CD8-positive, alpha-beta memory T cell (primary cell): Measurements from ENCODE around the gene NPBWR2. TPM values are rescaled to one million over a fixed set of nuclear protein-coding genes. Genes with fewer than 3 reads are reported as not detected.
A peak's percentile ranks its signal among the peaks of the same experiment; 100 is the strongest.

Experiments
- CTCF ChIA-PET: fragments of 350-600 bp; sonication (Branson Sonifier 250); formaldehyde crosslinking; loops from one replicate; lab custom pipeline; 2021; ENCODE audit warnings: antibody characterized with exemption; lab: Charles Lee
- POLR2A ChIA-PET: fragments of 350-600 bp; sonication (Branson Sonifier 250); formaldehyde crosslinking; loops from one replicate; lab custom pipeline; 2021; ENCODE audit warnings: antibody characterized with exemption; lab: Charles Lee
- DNase-seq, 5 donors: peaks; one replicate each; pipeline versions ENCODE4 v3.0.0 to v3.0.0-alpha.2; 2020 to 2022; ENCODE audit warnings: mixed read lengths in 1 of 5
- H3K27ac ChIP-seq: one replicate; pipeline ENCODE4 v1.7.0; 2013; ENCODE audit warnings: low read depth, mild to moderate bottlenecking, low read length, moderate library complexity
- H3K27me3 ChIP-seq: 2 replicates; pipeline ENCODE4 v1.7.0; 2013; ENCODE audit warnings: low read length, mild to moderate bottlenecking; ENCODE audit not compliant: insufficient read depth, poor library complexity, severe bottlenecking
- H3K36me3 ChIP-seq: 2 replicates; pipeline ENCODE4 v1.7.0; 2013; ENCODE audit warnings: mild to moderate bottlenecking, low read length, moderate library complexity; ENCODE audit not compliant: insufficient read depth
- H3K4me1 ChIP-seq: 2 replicates; pipeline ENCODE4 v1.7.0; 2013; ENCODE audit warnings: mild to moderate bottlenecking, low read length, moderate library complexity; ENCODE audit not compliant: insufficient read depth
- H3K4me3 ChIP-seq: 2 replicates; pipeline ENCODE4 v1.7.0; 2013; ENCODE audit warnings: mild to moderate bottlenecking, low read length
- H3K9me3 ChIP-seq: 2 replicates; pipeline ENCODE4 v1.7.0; 2013; ENCODE audit warnings: mild to moderate bottlenecking, low read length
- H3K27ac Mint-ChIP-seq, 8 donors: one replicate each; pipeline ENCODE4 v1.8.0; 2020 to 2021; ENCODE audit warnings: mixed read lengths in 8 of 8, mild to moderate bottlenecking in 6 of 8, inconsistent platforms in 3 of 8, moderate library complexity in 3 of 8
- H3K27me3 Mint-ChIP-seq, 2 donors: one replicate each; pipeline ENCODE4 v1.8.0; 2020 to 2021; ENCODE audit warnings: mixed read lengths in 2 of 2, mild to moderate bottlenecking in 1 of 2, moderate library complexity in 1 of 2
- H3K36me3 Mint-ChIP-seq, 3 donors: one replicate each; pipeline ENCODE4 v1.8.0; 2020 to 2021; ENCODE audit warnings: mixed read lengths in 3 of 3, inconsistent platforms in 1 of 3, mild to moderate bottlenecking in 1 of 3
- H3K4me1 Mint-ChIP-seq, 3 donors: one replicate each; pipeline ENCODE4 v1.8.0; 2020 to 2021; ENCODE audit warnings: mixed read lengths in 3 of 3, inconsistent platforms in 1 of 3, mild to moderate bottlenecking in 1 of 3
- H3K4me3 Mint-ChIP-seq, 7 donors: one replicate each; pipeline ENCODE4 v1.8.0; 2020 to 2021; ENCODE audit warnings: mixed read lengths in 7 of 7, mild to moderate bottlenecking in 6 of 7, moderate library complexity in 4 of 7, inconsistent platforms in 2 of 7
- H3K9me3 Mint-ChIP-seq, 5 donors: one replicate each; pipeline ENCODE4 v1.8.0; 2020 to 2022; ENCODE audit warnings: mixed read lengths in 5 of 5, mild to moderate bottlenecking in 3 of 5, moderate library complexity in 2 of 5, inconsistent platforms in 1 of 5
- polyA plus RNA-seq: library from polyadenylated mRNA; unstranded; fragments of 300-500 nt; fragmentation: Illumina TruSeq; gene quantifications from one replicate; pipeline ENCODE4 v1.2.3, GENCODE V29; 2021
- total RNA-seq, 2 experiments: library from RNA; stranded (reverse); gene quantifications; one replicate each; pipeline ENCODE4 v1.2.3, GENCODE V29; 2021

NPBWR2 gene
- total and polyA plus RNA-seq, 3 experiments from 2014 or later: not detected

- no peak for DNase-seq
- Mint-ChIP-seq H3K36me3 (no peaks in the 10 kb centered on the region), H3K4me1 (peaks cover 0 to 5% (median 2%) of the 10 kb centered on the region in 3 donors), H3K27me3 (peaks cover 0 to 3% of the 10 kb centered on the region in 2 donors), H3K4me3 (no peak overlapping the region), H3K27ac (no peak overlapping the region), H3K9me3 (no peaks in the 10 kb centered on the region)
- Histone ChIP-seq H3K4me3 (no peak overlapping the region), H3K27me3 (no peaks in the 10 kb centered on the region), H3K4me1 (no peaks in the 10 kb centered on the region), H3K27ac (no peak overlapping the region), H3K36me3 (no peaks in the 10 kb centered on the region), H3K9me3 (no peaks in the 10 kb centered on the region)
- ChIA-PET POLR2A (no interaction called here), CTCF (no interaction called here)
Measured at GRCh38 chr20:64111841-64112641, 4.7 kb upstream of the NPBWR2 start.

GRCh38 chr20:64110411-64111068, 3.2 kb upstream of the NPBWR2 start:
- no peaks in the 10 kb centered on the region for H3K4me1 ChIP-seq
- Mint-ChIP-seq H3K9me3 (no peaks in the 10 kb centered on the region), H3K36me3 (no peaks in the 10 kb centered on the region), H3K4me3 (no peak overlapping the region), H3K4me1 (peaks cover 0 to 5% (median 2%) of the 10 kb centered on the region in 3 donors), H3K27ac (no peak overlapping the region), H3K27me3 (peaks cover 0 to 3% of the 10 kb centered on the region in 2 donors)
- ChIA-PET CTCF (interaction anchor here (1.4 to 1.8 kb wide), 3 partner anchors 9 to 27 kb away, joined by 4 to 6 read pairs (median 5); no protein-coding TSS in a partner anchor), POLR2A (no interaction called here)
- no peaks in the 10 kb centered on the region for H3K36me3 ChIP-seq
- H3K27ac ChIP-seq: no peak overlapping the region
- peak in 1 of 5 donors; percentile 41 for DNase-seq
- H3K9me3 ChIP-seq: no peaks in the 10 kb centered on the region
- H3K4me3 ChIP-seq: no peak overlapping the region
- H3K27me3 ChIP-seq: no peaks in the 10 kb centered on the region

- Histone ChIP-seq H3K9me3 (no peaks in the 10 kb centered on the region), H3K4me1 (no peaks in the 10 kb centered on the region), H3K4me3 (no peak overlapping the region), H3K36me3 (no peaks in the 10 kb centered on the region), H3K27me3 (no peaks in the 10 kb centered on the region), H3K27ac (no peak overlapping the region)
- H3K36me3 Mint-ChIP-seq: no peaks in the 10 kb centered on the region
- POLR2A ChIA-PET: no interaction called here
- DNase-seq: no peak
- H3K27ac Mint-ChIP-seq: peak overlapping the region in 1 of 8 donors; percentile 66
- CTCF ChIA-PET: interaction anchor here (1.4 to 1.8 kb wide), 3 partner anchors 8 to 26 kb away, joined by 4 to 6 read pairs (median 5); no protein-coding TSS in a partner anchor
- peaks cover 2 to 3% of the 10 kb centered on the region in 2 donors for H3K27me3 Mint-ChIP-seq
- H3K4me3 Mint-ChIP-seq: no peak overlapping the region
- peaks cover 0 to 5% (median 2%) of the 10 kb centered on the region in 3 donors for H3K4me1 Mint-ChIP-seq
- H3K9me3 Mint-ChIP-seq: no peaks in the 10 kb centered on the region
Measured at GRCh38 chr20:64109831-64110391, 2.5 kb upstream of the NPBWR2 start.

- H3K4me1 Mint-ChIP-seq: peaks cover 0 to 5% (median 2%) of the 10 kb centered on the region in 3 donors
- ChIA-PET POLR2A (no interaction called here), CTCF (no interaction called here)
- H3K36me3 ChIP-seq: no peaks in the 10 kb centered on the region
- H3K27ac ChIP-seq: no peak overlapping the region
- no peaks in the 10 kb centered on the region for H3K4me1 ChIP-seq
- H3K27me3 Mint-ChIP-seq: peaks cover 2 to 3% of the 10 kb centered on the region in 2 donors
- H3K36me3 Mint-ChIP-seq: no peaks in the 10 kb centered on the region
- no peak overlapping the region for H3K27ac Mint-ChIP-seq
- no peaks in the 10 kb centered on the region for H3K27me3 ChIP-seq
- no peak overlapping the region for H3K4me3 ChIP-seq
- no peaks in the 10 kb centered on the region for H3K9me3 Mint-ChIP-seq
- no peaks in the 10 kb centered on the region for H3K9me3 ChIP-seq
- H3K4me3 Mint-ChIP-seq: no peak overlapping the region
- peak in 1 of 5 donors; percentile 38 for DNase-seq
Measured at GRCh38 chr20:64108731-64109681, 1.6 kb upstream of the NPBWR2 start.

- H3K4me1 ChIP-seq: no peaks in the 10 kb centered on the region
- Mint-ChIP-seq H3K36me3 (no peaks in the 10 kb centered on the region), H3K4me1 (peaks cover 0 to 6% (median 2%) of the 10 kb centered on the region in 3 donors), H3K9me3 (no peaks in the 10 kb centered on the region), H3K4me3 (no peak overlapping the region), H3K27ac (no peak overlapping the region), H3K27me3 (peaks cover 6 to 12% of the 10 kb centered on the region in 2 donors)
- no peak overlapping the region for H3K27ac ChIP-seq
- peak in 1 of 5 donors; percentile 39 for DNase-seq
- no peaks in the 10 kb centered on the region for H3K9me3 ChIP-seq
- H3K27me3 ChIP-seq: no peaks in the 10 kb centered on the region
- POLR2A ChIA-PET: no interaction called here
- H3K4me3 ChIP-seq: no peak overlapping the region
- H3K36me3 ChIP-seq: no peaks in the 10 kb centered on the region
- CTCF ChIA-PET: no interaction called here
Measured at GRCh38 chr20:64107736-64108457, 532 bp upstream of the NPBWR2 start.

GRCh38 chr20:64106435-64106961, 867 bp downstream of the NPBWR2 start:
- Histone ChIP-seq H3K27me3 (peaks cover 5% of the 10 kb centered on the region), H3K4me1 (peaks cover 5% of the 10 kb centered on the region), H3K4me3 (no peak overlapping the region), H3K27ac (no peak overlapping the region), H3K36me3 (no peaks in the 10 kb centered on the region), H3K9me3 (no peaks in the 10 kb centered on the region)
- no peaks in the 10 kb centered on the region for H3K9me3 Mint-ChIP-seq
- H3K4me3 Mint-ChIP-seq: no peak overlapping the region
- CTCF ChIA-PET: no interaction called here
- H3K4me1 Mint-ChIP-seq: peaks cover 0 to 12% (median 4%) of the 10 kb centered on the region in 3 donors
- H3K36me3 Mint-ChIP-seq: no peaks in the 10 kb centered on the region
- DNase-seq: peak in 1 of 5 donors; percentile 36
- H3K27me3 Mint-ChIP-seq: peaks cover 9 to 17% of the 10 kb centered on the region in 2 donors
- H3K27ac Mint-ChIP-seq: no peak overlapping the region
- POLR2A ChIA-PET: no interaction called here

- no peaks in the 10 kb centered on the region for H3K9me3 Mint-ChIP-seq
- CTCF ChIA-PET: no interaction called here
- POLR2A ChIA-PET: no interaction called here
- Histone ChIP-seq H3K4me1 (peaks cover 6% of the 10 kb centered on the region), H3K4me3 (no peak overlapping the region), H3K27me3 (peaks cover 7% of the 10 kb centered on the region), H3K27ac (no peak overlapping the region), H3K9me3 (no peaks in the 10 kb centered on the region), H3K36me3 (no peaks in the 10 kb centered on the region)
- no peaks in the 10 kb centered on the region for H3K36me3 Mint-ChIP-seq
- H3K4me3 Mint-ChIP-seq: no peak overlapping the region
- H3K27me3 Mint-ChIP-seq: peaks cover 9 to 23% of the 10 kb centered on the region in 2 donors
- H3K4me1 Mint-ChIP-seq: peaks cover 0 to 18% (median 9%) of the 10 kb centered on the region in 3 donors
- no peak for DNase-seq
- H3K27ac Mint-ChIP-seq: no peak overlapping the region
Measured at GRCh38 chr20:64105846-64106434, 1.4 kb downstream of the NPBWR2 start.
